Measurements from ENCODE around the gene GPR32.
A peak's percentile ranks its signal among the peaks of the same experiment; 100 is the strongest.

The GPR32 gene

DNA sequence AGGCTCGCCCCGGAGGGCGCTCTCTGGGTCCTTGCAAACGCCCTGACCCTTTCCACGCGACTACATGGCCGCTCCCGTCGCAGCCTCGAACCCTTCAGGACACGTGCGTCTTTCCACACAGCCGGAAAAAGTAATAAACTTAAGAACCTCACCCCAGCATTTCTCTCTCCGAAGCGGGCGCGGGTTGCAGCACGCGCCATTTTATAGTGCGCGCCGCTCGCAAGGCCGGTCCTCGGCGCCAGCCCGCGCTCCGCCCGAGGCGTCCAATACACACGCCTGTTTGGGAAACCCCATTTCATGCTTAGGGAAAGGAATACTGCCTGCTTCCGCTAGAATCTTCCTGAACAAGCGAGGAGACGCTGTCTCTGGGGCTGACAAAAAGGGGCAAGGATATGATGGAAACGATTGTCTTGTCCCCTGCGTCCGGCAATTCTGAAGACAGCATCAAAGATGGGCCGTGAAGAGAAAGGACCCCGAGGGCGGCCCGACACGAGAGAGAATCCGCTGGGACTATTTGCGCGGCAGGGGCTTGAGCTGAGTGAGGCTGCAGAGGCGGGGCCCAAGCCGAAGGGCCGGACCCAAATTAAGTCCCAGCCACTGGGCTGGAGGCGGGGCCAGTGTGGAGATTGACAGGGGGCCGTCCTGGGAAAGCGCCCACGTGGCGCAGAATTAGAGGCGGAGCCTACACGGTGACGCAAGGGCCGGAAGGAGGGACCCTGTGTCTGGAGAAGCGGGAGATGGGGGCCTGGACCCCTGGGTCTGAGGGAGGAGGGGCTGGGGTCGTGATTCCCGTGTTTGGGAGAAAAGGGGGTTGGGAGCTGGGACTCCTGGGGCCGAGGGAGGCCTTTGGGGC lies 34.4 kb downstream of the GPR32 start (continued):
- TF ChIP-seq ZNF76 (tag by site-specific recombination; IDR thresholded peaks at IDR 0.05; ENCODE audit: borderline replicate concordance, low read depth) (peak; percentile 72), ZNF621 (tag by site-specific recombination; IDR thresholded peaks at IDR 0.05) (no peak), ZFP37 (tag by site-specific recombination; IDR thresholded peaks at IDR 0.05) (peak; percentile 97), MEIS1 (CRISPR knock-in tag; IDR thresholded peaks at IDR 0.05; ENCODE audit: borderline replicate concordance) (no peak), ZNF202 (tag by site-specific recombination; IDR thresholded peaks at IDR 0.05; ENCODE audit: borderline replicate concordance) (no peak), ZNF792 (tag by site-specific recombination; IDR thresholded peaks at IDR 0.05) (no peak), GLI4 (tag by site-specific recombination; IDR thresholded peaks at IDR 0.05) (peak; percentile 94), ZNF514 (tag by site-specific recombination; IDR thresholded peaks at IDR 0.05) (no peak), ZNF266 (tag by site-specific recombination; IDR thresholded peaks at IDR 0.05; ENCODE audit: low read depth) (no peak), ZSCAN18 (tag by site-specific recombination; IDR thresholded peaks at IDR 0.05) (peak; percentile 89; the same call in 1 of the 2 replicates), ZNF341 (tag by site-specific recombination; IDR thresholded peaks at IDR 0.05; ENCODE audit: low read depth) (no peak), ZNF248 (tag by site-specific recombination; IDR thresholded peaks at IDR 0.05) (no peak), ZBTB8A (tag by site-specific recombination; IDR thresholded peaks at IDR 0.05) (peak; percentile 28), ELK4 (IDR thresholded peaks at IDR 0.05; ENCODE audit: borderline replicate concordance, low read depth, low read length) (no peak), EGR2 (tag by site-specific recombination; IDR thresholded peaks at IDR 0.05; ENCODE audit: low read depth) (peak; percentile 24; the same call in 1 of the 2 replicates), ZNF335 (tag by site-specific recombination; conservative IDR thresholded peaks at IDR 0.05) (peak; percentile 100), ZBTB48 (tag by site-specific recombination; IDR thresholded peaks at IDR 0.05) (no peak), ZNF548 (tag by site-specific recombination; IDR thresholded peaks at IDR 0.05) (no peak; the same call in 1 of the 2 replicates), OVOL3 (tag by site-specific recombination; IDR thresholded peaks at IDR 0.05) (0 out of 2 replicates have a peak, but pooled peaks have one; percentile 10), ZNF324 (tag by site-specific recombination; IDR thresholded peaks at IDR 0.05) (no peak), SETDB1 (IDR thresholded peaks at IDR 0.05; ENCODE audit: insufficient read length, low read length) (no peak), ZNF558 (tag by site-specific recombination; IDR thresholded peaks at IDR 0.05) (no peak), ZNF555 (tag by site-specific recombination; conservative IDR thresholded peaks at IDR 0.05) (no peak), ZNF645 (tag by site-specific recombination; IDR thresholded peaks at IDR 0.05) (no peak), ZNF404 (tag by site-specific recombination; IDR thresholded peaks at IDR 0.05) (no peak), ZNF777 (tag by site-specific recombination; IDR thresholded peaks at IDR 0.05; ENCODE audit: borderline replicate concordance) (no peak), KLF16 (tag by site-specific recombination; IDR thresholded peaks at IDR 0.05) (peak; percentile 78), GLI2 (tag by site-specific recombination; IDR thresholded peaks at IDR 0.05; ENCODE audit: borderline replicate concordance, low read depth) (no peak), ZFP69B (tag by site-specific recombination; IDR thresholded peaks at IDR 0.05) (no peak; the same call in 1 of the 2 replicates), ZFHX2 (tag by site-specific recombination; conservative IDR thresholded peaks at IDR 0.05) (peak; percentile 68), KLF7 (tag by site-specific recombination; IDR thresholded peaks at IDR 0.05; ENCODE audit: borderline replicate concordance) (no peak; the same call in 1 of the 2 replicates), ZNF623 (tag by site-specific recombination; IDR thresholded peaks at IDR 0.05) (no peak; the same call in 1 of the 2 replicates), ZNF37A (tag by site-specific recombination; IDR thresholded peaks at IDR 0.05) (no peak), FEZF1 (tag by site-specific recombination; IDR thresholded peaks at IDR 0.05) (no peak), ZNF610 (tag by site-specific recombination; IDR thresholded peaks at IDR 0.05; ENCODE audit: borderline replicate concordance) (peak; percentile 71), ZSCAN23 (tag by site-specific recombination; IDR thresholded peaks at IDR 0.05) (0 out of 2 replicates have a peak, but pooled peaks have one; percentile 39)
- TF ChIP-seq, protein P1, sequence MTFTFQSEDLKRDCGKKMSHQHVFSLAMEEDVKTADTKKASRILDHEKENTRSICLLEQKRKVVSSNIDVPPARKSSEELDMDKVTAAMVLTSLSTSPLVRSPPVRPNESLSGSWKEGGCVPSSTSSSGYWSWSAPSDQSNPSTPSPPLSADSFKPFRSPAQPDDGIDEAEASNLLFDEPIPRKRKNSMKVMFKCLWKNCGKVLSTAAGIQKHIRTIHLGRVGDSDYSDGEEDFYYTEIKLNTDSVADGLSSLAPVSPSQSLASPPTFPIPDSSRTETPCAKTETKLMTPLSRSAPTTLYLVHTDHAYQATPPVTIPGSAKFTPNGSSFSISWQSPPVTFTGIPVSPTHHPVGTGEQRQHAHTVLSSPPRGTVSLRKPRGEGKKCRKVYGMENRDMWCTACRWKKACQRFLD (tag by site-specific recombination; IDR thresholded peaks at IDR 0.05): no peak
